Ishikawa (cell line): ENCODE data around the gene ISM2.

Experiments used
- CEBPB ChIP-seq: IDR thresholded peaks from 2 replicates; pipeline ENCODE4 v1.6.1; 2012
- CREB1 ChIP-seq: IDR thresholded peaks from 2 replicates; pipeline ENCODE4 v1.6.1; 2012; ENCODE audit warnings: low read depth
- EP300 ChIP-seq: IDR thresholded peaks from 2 replicates; pipeline ENCODE4 v1.6.1; 2012; ENCODE audit warnings: borderline replicate concordance
- FOXM1 ChIP-seq: IDR thresholded peaks from 2 replicates; pipeline ENCODE4 v1.6.1; 2012; ENCODE audit warnings: low read depth, borderline replicate concordance
- MAX ChIP-seq: IDR thresholded peaks from 2 replicates; pipeline ENCODE4 v1.6.1; 2012
- NFIC ChIP-seq: IDR thresholded peaks from 2 replicates; pipeline ENCODE4 v1.6.1; 2012
- RAD21 ChIP-seq: IDR thresholded peaks from 2 replicates; pipeline ENCODE4 v1.6.1; 2012; ENCODE audit warnings: low read depth
- TAF1 ChIP-seq: IDR thresholded peaks from 2 replicates; pipeline ENCODE4 v1.6.1; 2012; ENCODE audit warnings: low read depth, mild to moderate bottlenecking
- TCF12 ChIP-seq: IDR thresholded peaks from 2 replicates; pipeline ENCODE4 v1.6.1; 2012; ENCODE audit warnings: low read depth
- TEAD4 ChIP-seq: IDR thresholded peaks from 2 replicates; pipeline ENCODE4 v1.6.1; 2012
- YY1 ChIP-seq: IDR thresholded peaks from 2 replicates; pipeline ENCODE4 v1.6.1; 2012; ENCODE audit warnings: low read depth
- ZBTB7A ChIP-seq: IDR thresholded peaks from 2 replicates; pipeline ENCODE4 v1.6.1; 2012; ENCODE audit warnings: low read depth
- TF ChIP-seq, protein P1 (sequence below): IDR thresholded peaks from 2 replicates; pipeline ENCODE4 v1.6.1; 2012; ENCODE audit warnings: low read depth, mild to moderate bottlenecking

DNA sequence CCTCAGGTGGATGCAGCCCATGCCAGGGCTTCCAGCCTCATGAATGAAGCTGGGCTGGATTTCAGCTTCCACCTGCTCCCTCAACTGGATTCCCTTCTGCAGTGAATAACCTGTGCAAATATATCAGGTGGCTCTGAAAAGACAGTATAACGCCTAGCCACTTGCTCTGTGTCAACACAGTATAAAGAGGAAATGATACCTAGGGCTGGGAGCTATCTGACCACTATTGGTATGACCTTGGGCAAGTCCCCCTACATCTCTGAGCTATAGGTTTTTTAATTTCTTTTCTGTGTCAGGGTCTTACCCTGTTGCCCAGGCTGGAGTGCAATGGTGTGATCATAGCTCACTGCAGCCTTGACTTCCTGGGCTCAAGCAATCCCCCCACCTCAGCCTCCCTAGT lies 19.8 kb downstream of the ISM2 start:
- TF ChIP-seq EP300 = no peak
- TF ChIP-seq CEBPB = no peak
- TF ChIP-seq, protein P1, sequence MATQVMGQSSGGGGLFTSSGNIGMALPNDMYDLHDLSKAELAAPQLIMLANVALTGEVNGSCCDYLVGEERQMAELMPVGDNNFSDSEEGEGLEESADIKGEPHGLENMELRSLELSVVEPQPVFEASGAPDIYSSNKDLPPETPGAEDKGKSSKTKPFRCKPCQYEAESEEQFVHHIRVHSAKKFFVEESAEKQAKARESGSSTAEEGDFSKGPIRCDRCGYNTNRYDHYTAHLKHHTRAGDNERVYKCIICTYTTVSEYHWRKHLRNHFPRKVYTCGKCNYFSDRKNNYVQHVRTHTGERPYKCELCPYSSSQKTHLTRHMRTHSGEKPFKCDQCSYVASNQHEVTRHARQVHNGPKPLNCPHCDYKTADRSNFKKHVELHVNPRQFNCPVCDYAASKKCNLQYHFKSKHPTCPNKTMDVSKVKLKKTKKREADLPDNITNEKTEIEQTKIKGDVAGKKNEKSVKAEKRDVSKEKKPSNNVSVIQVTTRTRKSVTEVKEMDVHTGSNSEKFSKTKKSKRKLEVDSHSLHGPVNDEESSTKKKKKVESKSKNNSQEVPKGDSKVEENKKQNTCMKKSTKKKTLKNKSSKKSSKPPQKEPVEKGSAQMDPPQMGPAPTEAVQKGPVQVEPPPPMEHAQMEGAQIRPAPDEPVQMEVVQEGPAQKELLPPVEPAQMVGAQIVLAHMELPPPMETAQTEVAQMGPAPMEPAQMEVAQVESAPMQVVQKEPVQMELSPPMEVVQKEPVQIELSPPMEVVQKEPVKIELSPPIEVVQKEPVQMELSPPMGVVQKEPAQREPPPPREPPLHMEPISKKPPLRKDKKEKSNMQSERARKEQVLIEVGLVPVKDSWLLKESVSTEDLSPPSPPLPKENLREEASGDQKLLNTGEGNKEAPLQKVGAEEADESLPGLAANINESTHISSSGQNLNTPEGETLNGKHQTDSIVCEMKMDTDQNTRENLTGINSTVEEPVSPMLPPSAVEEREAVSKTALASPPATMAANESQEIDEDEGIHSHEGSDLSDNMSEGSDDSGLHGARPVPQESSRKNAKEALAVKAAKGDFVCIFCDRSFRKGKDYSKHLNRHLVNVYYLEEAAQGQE = no peak
- no peak for TF ChIP-seq CREB1
- TF ChIP-seq FOXM1 = no peak
- TF ChIP-seq TCF12 = no peak
- no peak for TF ChIP-seq TEAD4
- no peak for TF ChIP-seq NFIC
- no peak for TF ChIP-seq YY1
- no peak for TF ChIP-seq RAD21
- no peak for TF ChIP-seq ZBTB7A
- TF ChIP-seq TAF1 = no peak
- no peak for TF ChIP-seq MAX
